NCI-H2081 treated with DMSO at 0.1 percent for 48 hours (cell line): Measurements from ENCODE around the gene NKX1-2.

Source experiments
- DNase-seq: peaks from one replicate; lab custom pipeline; 2025; lab: John Stamatoyannopoulos, UW

The NKX1-2 gene

GRCh38 chr10:124415210-124415609, 34.6 kb downstream of the NKX1-2 start:
- no peak for DNase-seq

- no peak for DNase-seq
Observed at GRCh38 chr10:124414076-124414475, 35.8 kb downstream of the NKX1-2 start.

GRCh38 chr10:124409696-124410095, 40.1 kb downstream of the NKX1-2 start:
- no peak for DNase-seq

GRCh38 chr10:124408357-124408756, 41.5 kb downstream of the NKX1-2 start:
- DNase-seq: no peak

- no peak for DNase-seq
Observed at GRCh38 chr10:124407456-124407855, 42.4 kb downstream of the NKX1-2 start.

GRCh38 chr10:124403548-124403947, 46.3 kb downstream of the NKX1-2 start:
- DNase-seq: peak; percentile 2

GRCh38 chr10:124402273-124402672, 47.6 kb downstream of the NKX1-2 start:
- no peak for DNase-seq

- no peak for DNase-seq
Observed at GRCh38 chr10:124401633-124402032, 48.2 kb downstream of the NKX1-2 start.
